GM21367 (cell line): ENCODE measurements around the gene ZNF384.
A peak's percentile ranks its signal among the peaks of the same experiment; 100 is the strongest.

Experiments used
- ATAC-seq: cut with Tn5 transposase; IDR thresholded peaks from one replicate; pipeline ENCODE4 v1.9.1; 2021; ENCODE audit not compliant: unreplicated experiment

The ZNF384 gene

GRCh38 chr12:6699259-6699988 is 10.2 kb upstream of the ZNF384 start:
- no peak for ATAC-seq

- ATAC-seq = no peak
These were observed 9.3 kb upstream of the ZNF384 start for GRCh38 chr12:6698352-6699046.

- ATAC-seq = no peak
These were observed 8.6 kb upstream of the ZNF384 start for GRCh38 chr12:6697584-6698351.

GRCh38 chr12:6696690-6697583 is 7.8 kb upstream of the ZNF384 start:
- ATAC-seq = no peak

- no peak for ATAC-seq
These were observed 6.3 kb upstream of the ZNF384 start for GRCh38 chr12:6695313-6696045.

- ATAC-seq = no peak
These were observed 5.5 kb upstream of the ZNF384 start for GRCh38 chr12:6694701-6695100.

GRCh38 chr12:6693832-6694355 is 4.7 kb upstream of the ZNF384 start:
- ATAC-seq = no peak

- ATAC-seq = no peak
These were observed 3.7 kb upstream of the ZNF384 start for GRCh38 chr12:6692888-6693287.

GRCh38 chr12:6691473-6691872 is 2.3 kb upstream of the ZNF384 start:
- no peak for ATAC-seq

- ATAC-seq = peak; percentile 23
These were observed 604 bp downstream of the ZNF384 start for GRCh38 chr12:6688543-6688998.

- no peak for ATAC-seq
These were observed 3.4 kb downstream of the ZNF384 start for GRCh38 chr12:6685814-6686213.

- ATAC-seq = no peak
These were observed 4.6 kb downstream of the ZNF384 start for GRCh38 chr12:6684609-6685008.

GRCh38 chr12:6676962-6677361 is 12.2 kb downstream of the ZNF384 start:
- no peak for ATAC-seq

GRCh38 chr12:6672143-6672542 is 17.0 kb downstream of the ZNF384 start:
- no peak for ATAC-seq

- ATAC-seq = no peak
These were observed 21.5 kb downstream of the ZNF384 start for GRCh38 chr12:6667559-6668210.

GRCh38 chr12:6666211-6666610 is 23.0 kb downstream of the ZNF384 start:
- ATAC-seq = no peak

- no peak for ATAC-seq
These were observed 24.3 kb downstream of the ZNF384 start for GRCh38 chr12:6664902-6665301.

GRCh38 chr12:6662906-6663742 is 26.1 kb downstream of the ZNF384 start, which contains the start of gene ING4:
TSS of gene ING4 (minus strand) at chr12:6663119. CDS start at chr12:6663101, 18 bp downstream.
- ATAC-seq = peak; percentile 93
